GM21367 (cell line): ENCODE data around the gene CTRL.
A peak's percentile ranks its signal among the peaks of the same experiment; 100 is the strongest.
"Not testable (repeated sequence)": the region's sequence is repeated elsewhere in the genome, so short reads cannot be mapped to it uniquely, and the experiment has no call there.

Experiments
- ATAC-seq: cut with Tn5 transposase; IDR thresholded peaks from one replicate; pipeline ENCODE4 v1.9.1; 2021; ENCODE audit not compliant: unreplicated experiment

The CTRL gene

GRCh38 chr16:67924140-67924906 lies 7.3 kb downstream of the CTRL start:
- ATAC-seq: no peak

GRCh38 chr16:67923414-67924116 lies 8.1 kb downstream of the CTRL start:
- no peak for ATAC-seq

GRCh38 chr16:67922740-67923139 lies 8.9 kb downstream of the CTRL start:
- ATAC-seq: no peak

GRCh38 chr16:67922221-67922620 lies 9.4 kb downstream of the CTRL start:
- no peak for ATAC-seq

- no peak for ATAC-seq
These were observed 11.9 kb downstream of the CTRL start for GRCh38 chr16:67919622-67920221.

- no peak for ATAC-seq
These were observed 13.8 kb downstream of the CTRL start for GRCh38 chr16:67917852-67918236.

GRCh38 chr16:67917140-67917851 lies 14.4 kb downstream of the CTRL start:
- ATAC-seq: no peak

GRCh38 chr16:67915831-67916723 lies 15.6 kb downstream of the CTRL start:
- no peak for ATAC-seq

- ATAC-seq: not testable (repeated sequence)
These were observed 16.2 kb downstream of the CTRL start for GRCh38 chr16:67915496-67915769.

- no peak for ATAC-seq
These were observed 16.7 kb downstream of the CTRL start for GRCh38 chr16:67914758-67915495.

- ATAC-seq: no peak
These were observed 21.5 kb downstream of the CTRL start for GRCh38 chr16:67910158-67910557.

- no peak for ATAC-seq
These were observed 22.5 kb downstream of the CTRL start for GRCh38 chr16:67909056-67909742.

GRCh38 chr16:67907397-67908180 lies 24.1 kb downstream of the CTRL start:
- no peak for ATAC-seq

- no peak for ATAC-seq
These were observed 28.8 kb downstream of the CTRL start for GRCh38 chr16:67902831-67903230.

GRCh38 chr16:67901734-67902133 lies 29.9 kb downstream of the CTRL start:
- no peak for ATAC-seq

GRCh38 chr16:67897231-67897630 lies 34.4 kb downstream of the CTRL start:
- ATAC-seq: no peak

GRCh38 chr16:67893743-67894399 lies 37.8 kb downstream of the CTRL start:
- ATAC-seq: peak; percentile 16
